Measurements from ENCODE around the gene GABRR1. TPM values are rescaled to one million over a fixed set of nuclear protein-coding genes. Genes with fewer than 3 reads are reported as not detected.

The GABRR1 gene
- polyA plus RNA-seq, 3 donors = not detected

- WGBS, 3 donors = 59 to 77% (median 70%) methylated on average over 1 of the region's 1 CpG
- H3K27ac ChIP-seq (ENCODE audit: low read depth, low read length) = no peak overlapping the region
Observed at GRCh38 chr6:89180971-89181370, 36.2 kb downstream of the GABRR1 start.

- WGBS, 3 donors = 90 to 96% (median 95%) methylated on average over 13 of the region's 13 CpGs
- no peak overlapping the region for H3K27ac ChIP-seq (ENCODE audit: low read depth, low read length)
Observed at GRCh38 chr6:89180112-89180511, 37.0 kb downstream of the GABRR1 start.

- WGBS, 3 donors = 89 to 91% (median 90%) methylated on average over 4 of the region's 4 CpGs
- no peak overlapping the region for H3K27ac ChIP-seq (ENCODE audit: low read depth, low read length)
Observed at GRCh38 chr6:89173634-89174033, 43.5 kb downstream of the GABRR1 start.

GRCh38 chr6:89172131-89172530 is 45.0 kb downstream of the GABRR1 start:
- no peak overlapping the region for H3K27ac ChIP-seq (ENCODE audit: low read depth, low read length)
- 64 to 73% (median 68%) methylated on average over 6 of the region's 6 CpGs for WGBS, 3 donors

GRCh38 chr6:89162047-89162371 is 55.1 kb downstream of the GABRR1 start:
- whole genome bisulfite sequencing, 3 donors = 65 to 81% (median 74%) methylated on average over 4 of the region's 4 CpGs
- no peak overlapping the region for H3K27ac ChIP-seq (ENCODE audit: low read depth, low read length)

- H3K27ac ChIP-seq (ENCODE audit: low read depth, low read length) = no peak overlapping the region
- WGBS, 3 donors = 78 to 82% (median 81%) methylated on average over 7 of the region's 7 CpGs
Observed at GRCh38 chr6:89161326-89162046, 55.7 kb downstream of the GABRR1 start.

- H3K27ac ChIP-seq (ENCODE audit: low read depth, low read length) = no peak overlapping the region
- WGBS, 3 donors = 97 to 99% (median 98%) methylated on average over 4 of the region's 4 CpGs
Observed at GRCh38 chr6:89160331-89161092, 56.6 kb downstream of the GABRR1 start.

GRCh38 chr6:89154131-89154530 is 63.0 kb downstream of the GABRR1 start:
- H3K27ac ChIP-seq (ENCODE audit: low read depth, low read length) = no peak overlapping the region
- WGBS, 3 donors = 55 to 82% (median 76%) methylated on average over 1 of the region's 1 CpG

- H3K27ac ChIP-seq (ENCODE audit: low read depth, low read length) = no peak overlapping the region
- 92 to 93% (median 93%) methylated on average over 17 of the region's 17 CpGs for WGBS, 3 donors
Observed at GRCh38 chr6:89148016-89148750, 69.0 kb downstream of the GABRR1 start.

- no peak overlapping the region for H3K27ac ChIP-seq (ENCODE audit: low read depth, low read length)
- 24 to 32% (median 29%) methylated on average over 26 of the region's 26 CpGs for WGBS, 3 donors
Observed at GRCh38 chr6:89146718-89147700, 70.1 kb downstream of the GABRR1 start.

GRCh38 chr6:89145956-89146717 is 71.0 kb downstream of the GABRR1 start, which contains the start of gene PM20D2:
Gene PM20D2 (plus strand): TSS chr6:89146055. CDS start chr6:89146145, 90 bp downstream.
- H3K27ac ChIP-seq (ENCODE audit: low read depth, low read length) = no peak within 1 kb of the TSS
- WGBS, 3 donors = 0 to 1% (median 0%) methylated on average over 98 to 102 of the region's 102 CpGs

- 6% methylated on average over 17 of the region's 17 CpGs for WGBS, 3 donors
Observed at GRCh38 chr6:89145091-89145955, 71.8 kb downstream of the GABRR1 start.

GRCh38 chr6:89144354-89144906 is 72.7 kb downstream of the GABRR1 start:
- WGBS, 3 donors = 70 to 79% (median 70%) methylated on average over 2 of the region's 2 CpGs

More at GRCh38 chr6:89145091-89145955, 71.8 kb downstream of the GABRR1 start:
- no peak overlapping the region for H3K27ac ChIP-seq (ENCODE audit: low read depth, low read length)

GRCh38 chr6:89140347-89141156 is 76.6 kb downstream of the GABRR1 start:
- WGBS, 3 donors = 50 to 80% (median 76%) methylated on average over 7 of the region's 7 CpGs
- H3K27ac ChIP-seq (ENCODE audit: low read depth, low read length) = no peak overlapping the region

More at GRCh38 chr6:89144354-89144906, 72.7 kb downstream of the GABRR1 start:
- H3K27ac ChIP-seq (ENCODE audit: low read depth, low read length) = no peak overlapping the region
